MCF 10A (cell line): ENCODE measurements around the gene MYO10. TPM values are rescaled to one million over a fixed set of nuclear protein-coding genes. Genes with fewer than 3 reads are reported as not detected.

Source experiments
- BruUV-seq: library from RNA; stranded (reverse); fragments of 400-500 nt; replicated peaks from 2 replicates; lab custom pipeline; 2021; lab: Mats Ljungman, UMichigan
- CTCF ChIA-PET: fragments of 300-600 bp; sonication (Branson Sonifier 250); formaldehyde crosslinking; extraction: SDS; loops from one replicate; lab custom pipeline; 2021; ENCODE audit warnings: antibody characterized with exemption, inconsistent platforms; lab: Yijun Ruan, JAX
- POLR2A ChIA-PET: fragments of 300-600, 350-650 bp; sonication (Branson Sonifier 250); formaldehyde crosslinking; extraction: SDS; loops from one replicate; lab custom pipeline; 2020; ENCODE audit warnings: antibody characterized with exemption, inconsistent platforms; lab: Yijun Ruan, JAX
- DNase-seq: peaks from one replicate; pipeline ENCODE4 v3.0.0-alpha.2; 2018; ENCODE audit not compliant: unreplicated experiment
- H3K27ac Mint-ChIP-seq: one replicate; pipeline ENCODE4 v1.8.0; 2022; ENCODE audit warnings: mild to moderate bottlenecking, low read depth, mixed read lengths; ENCODE audit not compliant: unreplicated experiment
- H3K27me3 Mint-ChIP-seq: one replicate; pipeline ENCODE4 v1.8.0; 2022; ENCODE audit warnings: mixed read lengths; ENCODE audit not compliant: insufficient read depth, unreplicated experiment
- H3K36me3 Mint-ChIP-seq: one replicate; pipeline ENCODE4 v1.8.0; 2022; ENCODE audit warnings: mild to moderate bottlenecking, moderate library complexity, mixed read lengths; ENCODE audit not compliant: insufficient read depth, unreplicated experiment
- H3K4me1 Mint-ChIP-seq: one replicate; pipeline ENCODE4 v1.8.0; 2022; ENCODE audit warnings: mixed read lengths; ENCODE audit not compliant: insufficient read depth, unreplicated experiment
- H3K4me3 Mint-ChIP-seq: one replicate; pipeline ENCODE4 v1.8.0; 2022; ENCODE audit warnings: mild to moderate bottlenecking, moderate library complexity, mixed read lengths; ENCODE audit not compliant: unreplicated experiment
- H3K9me3 Mint-ChIP-seq: one replicate; pipeline ENCODE4 v1.8.0; 2022; ENCODE audit warnings: mixed read lengths; ENCODE audit not compliant: unreplicated experiment
- CTCF ChIP-seq: fragments of 200-600 bp; IDR thresholded peaks from one replicate; pipeline ENCODE4 v1.8.0; 2022; ENCODE audit warnings: antibody characterized with exemption, mild to moderate bottlenecking; ENCODE audit not compliant: unreplicated experiment
- intact Hi-C: fragments of 100-400 bp; cut with micrococcal nuclease; formaldehyde crosslinking; loops from 2 replicates; pipeline ENCODE4 v1.14.1; 2022
- total RNA-seq: library from RNA; stranded (reverse); gene quantifications from 2 replicates; pipeline ENCODE4 v1.2.3, GENCODE V29; 2022

Gene MYO10
- total RNA-seq, 1 experiment from 2014 or later: 35.7 TPM

- H3K36me3 Mint-ChIP-seq: no peaks in the 10 kb centered on the region
- TF ChIP-seq CTCF: no peak
- no TSS peak for BruUV-seq
- no peaks in the 10 kb centered on the region for H3K9me3 Mint-ChIP-seq
- peaks cover 6% of the 10 kb centered on the region for H3K4me1 Mint-ChIP-seq
- intact Hi-C loops: no loop called here
- H3K27ac Mint-ChIP-seq: no peak overlapping the region
- no peaks in the 10 kb centered on the region for H3K27me3 Mint-ChIP-seq
- no peak overlapping the region for H3K4me3 Mint-ChIP-seq
- no peak for DNase-seq
- POLR2A ChIA-PET: no interaction called here
- CTCF ChIA-PET: interaction anchor here (0.6 to 2.8 kb wide), 5 partner anchors 10 to 390 kb away, joined by 3 to 18 read pairs (median 5); no protein-coding TSS in a partner anchor
These were observed 136.3 kb downstream of the MYO10 start for GRCh38 chr5:16799796-16800195.

GRCh38 chr5:16797951-16798350 is 138.1 kb downstream of the MYO10 start:
- CTCF ChIA-PET: interaction anchor here (2.3 kb wide), 1 partner anchor 392 kb away, joined by 10 read pairs; no protein-coding TSS in a partner anchor
- DNase-seq: no peak
- intact Hi-C loops: no loop called here
- Mint-ChIP-seq H3K4me1 (peaks cover 6% of the 10 kb centered on the region), H3K27ac (peak overlapping the region; percentile 7), H3K27me3 (no peaks in the 10 kb centered on the region), H3K4me3 (no peak overlapping the region), H3K36me3 (no peaks in the 10 kb centered on the region), H3K9me3 (no peaks in the 10 kb centered on the region)
- TF ChIP-seq CTCF: no peak
- BruUV-seq: no TSS peak
- POLR2A ChIA-PET: no interaction called here

GRCh38 chr5:16794269-16794913 is 141.7 kb downstream of the MYO10 start:
- Mint-ChIP-seq H3K36me3 (no peaks in the 10 kb centered on the region), H3K27ac (no peak overlapping the region), H3K4me1 (peaks cover 17% of the 10 kb centered on the region), H3K27me3 (no peaks in the 10 kb centered on the region), H3K4me3 (no peak overlapping the region), H3K9me3 (no peaks in the 10 kb centered on the region)
- BruUV-seq: no TSS peak
- DNase-seq: no peak
- TF ChIP-seq CTCF: no peak
- ChIA-PET CTCF (interaction anchor here (0.5 to 4.6 kb wide), 9 partner anchors 60 to 1014 kb away, joined by 3 to 120 read pairs (median 4); no protein-coding TSS in a partner anchor), POLR2A (interaction anchor here (0.6 to 0.8 kb wide), 2 partner anchors 84 to 338 kb away, joined by 3 read pairs; no protein-coding TSS in a partner anchor)
- intact Hi-C loops: no loop called here

- Mint-ChIP-seq H3K27ac (no peak overlapping the region), H3K36me3 (no peaks in the 10 kb centered on the region), H3K4me1 (peaks cover 26% of the 10 kb centered on the region), H3K9me3 (no peaks in the 10 kb centered on the region), H3K27me3 (no peaks in the 10 kb centered on the region), H3K4me3 (no peak overlapping the region)
- no peak for TF ChIP-seq CTCF
- intact Hi-C loops: no loop called here
- no peak for DNase-seq
- ChIA-PET POLR2A (interaction anchor here (1.7 kb wide), 1 partner anchor 398 kb away, joined by 7 read pairs; no protein-coding TSS in a partner anchor), CTCF (interaction anchor here (0.7 to 4.6 kb wide), 9 partner anchors 17 to 411 kb away, joined by 3 to 120 read pairs (median 6); no protein-coding TSS in a partner anchor)
- BruUV-seq: no TSS peak
These were observed 143.4 kb downstream of the MYO10 start for GRCh38 chr5:16792598-16793275.
